Measurements from ENCODE around the gene RAD51B. TPM values are rescaled to one million over a fixed set of nuclear protein-coding genes. Genes with fewer than 3 reads are reported as not detected.

RAD51B gene
- total and polyA plus RNA-seq, 9 of the 15 experiments (the other 6 are each of a cell fraction or from before 2014, with no cell fraction given): 8.5 to 17.3 (median 11.3) TPM

- TF ChIP-seq ZNF143 (CRISPR knock-in tag; IDR thresholded peaks at IDR 0.05): no peak
- TF ChIP-seq TBL1XR1 (IDR thresholded peaks at IDR 0.05; ENCODE audit: low read length in 2 of 2): no peak
Measured at GRCh38 chr14:68591786-68592185, 772.2 kb downstream of the RAD51B start (continued).

DNA sequence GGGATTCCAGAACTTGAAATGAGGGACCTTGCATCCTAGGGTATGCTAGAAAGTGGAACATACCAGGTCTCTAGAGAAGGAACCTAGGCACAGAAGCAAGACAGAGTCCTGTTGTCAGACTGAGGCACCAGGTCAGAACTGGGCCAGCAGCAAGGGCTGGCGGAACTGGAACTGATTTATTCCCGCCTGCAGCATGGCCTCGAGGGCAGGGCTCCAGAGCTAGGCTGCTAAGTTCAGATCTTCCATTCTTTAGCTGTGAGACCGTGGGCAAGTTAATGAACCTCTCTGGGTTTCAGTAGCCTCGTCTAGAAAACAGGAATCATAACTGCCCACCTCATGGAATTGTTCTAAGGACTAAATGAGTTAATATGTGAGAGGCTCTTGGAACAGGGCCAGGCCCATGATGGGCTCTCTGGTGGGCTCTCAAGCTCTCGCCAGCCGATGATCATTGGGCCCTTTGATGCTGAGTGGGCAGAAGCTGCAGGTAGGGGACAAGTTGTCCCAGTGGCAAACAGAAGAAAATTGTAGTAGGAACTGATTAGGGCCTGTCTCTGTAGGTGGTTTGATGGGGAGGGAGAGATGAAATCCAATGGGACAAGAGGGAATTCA, 773.5 kb downstream of the RAD51B start:
- no peaks in the 10 kb centered on the region; a peak in 2 of 5 replicates for H3K27me3 ChIP-seq (ENCODE audit: control insufficient read depth in 2 of 2, insufficient read depth in 2 of 2, low read length in 2 of 2)
- H4K20me1 ChIP-seq (replicated peaks; ENCODE audit: control insufficient read depth, insufficient read depth, low read length): no peaks in the 10 kb centered on the region
- H2AFZ ChIP-seq (ENCODE audit: low read depth, low read length): no peak overlapping the region
- ATAC-seq (no peak), FAIRE-seq (no peak), DNase-seq (ENCODE audit: extremely low read depth in 1 of 4, low spot score in 3 of 4) (no peak)
- no peak overlapping the region for H3K4me2 ChIP-seq (ENCODE audit: insufficient read depth, low read length)
- no peaks in the 10 kb centered on the region for H3K36me3 ChIP-seq (ENCODE audit: control insufficient read depth, insufficient read depth, low read length)
- ChIA-PET POLR2A (interaction anchor here (0.8 to 1.5 kb wide), 2 partner anchors 9 to 18 kb away, joined by 3 to 4 read pairs; no protein-coding TSS in a partner anchor), CTCF (ENCODE audit: low intra/inter-chr PET ratio) (no interaction called here)
- H3K79me2 ChIP-seq (ENCODE audit: control insufficient read depth, insufficient read depth, low read length): no peaks in the 10 kb centered on the region
- no peaks in the 10 kb centered on the region for H3K9me1 ChIP-seq (ENCODE audit: control insufficient read depth, insufficient read depth, low read length)
- BruUV-seq (replicated peaks): no TSS peak
- in situ Hi-C loops (cut with MboI) (no loop called here), intact Hi-C loops (cut with micrococcal nuclease) (no loop called here)
- TF ChIP-seq, protein P1, sequence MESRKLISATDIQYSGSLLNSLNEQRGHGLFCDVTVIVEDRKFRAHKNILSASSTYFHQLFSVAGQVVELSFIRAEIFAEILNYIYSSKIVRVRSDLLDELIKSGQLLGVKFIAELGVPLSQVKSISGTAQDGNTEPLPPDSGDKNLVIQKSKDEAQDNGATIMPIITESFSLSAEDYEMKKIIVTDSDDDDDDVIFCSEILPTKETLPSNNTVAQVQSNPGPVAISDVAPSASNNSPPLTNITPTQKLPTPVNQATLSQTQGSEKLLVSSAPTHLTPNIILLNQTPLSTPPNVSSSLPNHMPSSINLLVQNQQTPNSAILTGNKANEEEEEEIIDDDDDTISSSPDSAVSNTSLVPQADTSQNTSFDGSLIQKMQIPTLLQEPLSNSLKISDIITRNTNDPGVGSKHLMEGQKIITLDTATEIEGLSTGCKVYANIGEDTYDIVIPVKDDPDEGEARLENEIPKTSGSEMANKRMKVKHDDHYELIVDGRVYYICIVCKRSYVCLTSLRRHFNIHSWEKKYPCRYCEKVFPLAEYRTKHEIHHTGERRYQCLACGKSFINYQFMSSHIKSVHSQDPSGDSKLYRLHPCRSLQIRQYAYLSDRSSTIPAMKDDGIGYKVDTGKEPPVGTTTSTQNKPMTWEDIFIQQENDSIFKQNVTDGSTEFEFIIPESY (CRISPR knock-in tag; IDR thresholded peaks at IDR 0.05): peak; percentile 50; the same call in 1 of the 2 replicates
- TF ChIP-seq ZNF695 (CRISPR knock-in tag; IDR thresholded peaks at IDR 0.05) (no peak), ZNF778 (CRISPR knock-in tag; IDR thresholded peaks at IDR 0.05) (no peak), ZNF57 (CRISPR knock-in tag; IDR thresholded peaks at IDR 0.05) (no peak)
- no peak overlapping the region for H3K9ac ChIP-seq (ENCODE audit: insufficient read depth in 1 of 2, low read depth in 2 of 2, low read length in 2 of 2)
- H3K4me1 ChIP-seq (replicated peaks in 1 of 2; ENCODE audit: control insufficient read depth in 2 of 2, insufficient read depth in 2 of 2, low read length in 2 of 2): no peaks in the 10 kb centered on the region; a peak in 2 of 5 replicates
- H3K9me3 ChIP-seq (replicated peaks; ENCODE audit: control insufficient read depth, insufficient read depth, low read depth, low read length): no peaks in the 10 kb centered on the region
- WGBS (ENCODE audit: insufficient coverage, low coverage, missing lambda C conversion rate): 26% methylated on average over 7 of the region's 7 CpGs
- H3K27ac ChIP-seq (ENCODE audit: extremely low read depth, low read depth, low read length): no peak overlapping the region
- no peak overlapping the region for H3K4me3 ChIP-seq

Measured in K562 (cell line).